Panc1 (cell line): ENCODE results near the gene USP24.

ENCODE experiments used
- POLR2AphosphoS5 ChIP-seq: IDR thresholded peaks from 2 replicates; pipeline ENCODE4 v1.6.1; 2012; ENCODE audit warnings: mild to moderate bottlenecking, low read depth, low read length, moderate library complexity
- TCF7L2 ChIP-seq: IDR thresholded peaks from 2 replicates; pipeline ENCODE4 v1.6.1; 2011; ENCODE audit warnings: mild to moderate bottlenecking, low read depth, low read length, inconsistent platforms
- TF ChIP-seq, protein P1 (sequence below): fragments of 450-650 bp; IDR thresholded peaks from 2 replicates; pipeline ENCODE4 v1.5.1; 2017; ENCODE audit warnings: mild to moderate bottlenecking

- TF ChIP-seq, protein P1, sequence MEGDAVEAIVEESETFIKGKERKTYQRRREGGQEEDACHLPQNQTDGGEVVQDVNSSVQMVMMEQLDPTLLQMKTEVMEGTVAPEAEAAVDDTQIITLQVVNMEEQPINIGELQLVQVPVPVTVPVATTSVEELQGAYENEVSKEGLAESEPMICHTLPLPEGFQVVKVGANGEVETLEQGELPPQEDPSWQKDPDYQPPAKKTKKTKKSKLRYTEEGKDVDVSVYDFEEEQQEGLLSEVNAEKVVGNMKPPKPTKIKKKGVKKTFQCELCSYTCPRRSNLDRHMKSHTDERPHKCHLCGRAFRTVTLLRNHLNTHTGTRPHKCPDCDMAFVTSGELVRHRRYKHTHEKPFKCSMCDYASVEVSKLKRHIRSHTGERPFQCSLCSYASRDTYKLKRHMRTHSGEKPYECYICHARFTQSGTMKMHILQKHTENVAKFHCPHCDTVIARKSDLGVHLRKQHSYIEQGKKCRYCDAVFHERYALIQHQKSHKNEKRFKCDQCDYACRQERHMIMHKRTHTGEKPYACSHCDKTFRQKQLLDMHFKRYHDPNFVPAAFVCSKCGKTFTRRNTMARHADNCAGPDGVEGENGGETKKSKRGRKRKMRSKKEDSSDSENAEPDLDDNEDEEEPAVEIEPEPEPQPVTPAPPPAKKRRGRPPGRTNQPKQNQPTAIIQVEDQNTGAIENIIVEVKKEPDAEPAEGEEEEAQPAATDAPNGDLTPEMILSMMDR: no peak
- TF ChIP-seq TCF7L2: no peak
- no peak for TF ChIP-seq POLR2AphosphoS5
These were observed 127.7 kb downstream of the USP24 start for GRCh38 chr1:55087439-55087838.
